ENCODE results near the gene CLMP.
"Not testable (repeated sequence)": the region's sequence is repeated elsewhere in the genome, so short reads cannot be mapped to it uniquely, and the experiment has no call there.

The CLMP gene

DNA sequence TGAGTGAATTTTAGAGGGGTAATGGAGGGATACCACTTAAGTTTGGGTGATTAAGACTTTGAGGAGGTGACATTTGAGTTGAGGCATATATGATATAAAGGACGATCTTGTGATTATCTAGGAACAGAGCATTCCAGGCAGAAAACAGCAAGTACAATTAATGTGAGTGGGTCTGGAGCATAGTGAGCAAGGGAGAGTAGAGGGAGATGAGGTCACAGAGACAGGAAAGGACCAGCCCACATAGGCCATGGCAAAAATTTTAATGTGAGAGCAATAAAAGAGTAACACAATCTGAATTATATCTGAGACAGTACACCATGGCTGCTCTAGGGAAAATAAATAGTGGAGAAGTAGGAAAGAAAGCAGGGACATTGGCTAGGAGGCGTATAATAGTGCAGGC is 118.6 kb downstream of the CLMP start:
- DNase-seq = no peak

DNA sequence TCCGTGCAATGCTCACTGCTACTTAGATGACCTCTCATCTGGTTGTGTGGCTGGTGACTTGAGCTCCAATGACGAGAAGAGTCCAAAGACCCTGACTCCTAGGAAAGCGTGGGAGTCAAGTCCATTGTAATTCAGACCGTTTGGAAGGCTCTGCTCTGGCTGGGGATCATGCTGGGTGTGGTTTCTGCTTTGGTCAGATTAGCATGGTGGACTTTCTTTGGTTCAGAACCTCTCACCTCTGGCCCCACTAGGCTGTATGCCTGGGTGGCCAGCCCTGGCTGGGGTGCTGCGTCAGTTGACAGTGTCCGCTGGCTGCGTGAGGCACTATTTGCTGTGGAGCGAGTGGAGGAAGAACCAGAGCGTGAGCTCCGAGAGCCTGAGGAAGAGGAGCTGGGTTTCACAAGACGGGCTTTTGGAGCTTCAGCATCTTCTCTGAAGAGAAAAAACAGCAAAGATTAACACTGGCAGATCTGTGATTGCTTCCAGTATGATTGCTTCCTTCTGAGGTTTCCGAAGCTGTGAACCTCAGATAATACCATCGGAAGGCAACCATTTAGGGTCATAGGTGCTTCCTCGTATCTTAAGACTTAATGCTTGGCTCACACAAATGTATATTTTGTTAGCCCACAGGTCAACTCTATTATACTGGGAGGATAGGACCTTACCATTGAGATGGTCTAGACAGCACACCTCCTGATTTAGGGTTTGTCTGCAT is 121.5 kb downstream of the CLMP start:
- DNase-seq = no peak

DNA sequence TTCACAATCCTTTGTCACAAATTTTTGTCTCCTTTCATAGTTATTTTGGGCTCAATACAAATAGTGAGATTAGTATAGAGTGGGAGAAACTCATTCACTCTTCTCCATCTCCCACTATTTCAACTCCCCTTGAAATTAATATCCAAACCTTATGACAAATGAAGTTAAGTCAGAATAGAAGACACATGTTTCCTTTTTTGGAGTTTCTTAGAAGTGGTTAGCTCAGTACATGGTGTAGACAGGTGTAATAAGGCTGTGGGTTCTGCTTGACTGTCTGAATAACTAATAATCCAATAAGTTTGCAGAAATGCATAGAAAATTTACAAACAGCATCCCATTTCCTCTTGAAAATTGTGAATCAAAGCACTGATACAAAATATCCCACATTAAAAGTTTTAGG is 122.3 kb downstream of the CLMP start:
- no peak for DNase-seq

DNA sequence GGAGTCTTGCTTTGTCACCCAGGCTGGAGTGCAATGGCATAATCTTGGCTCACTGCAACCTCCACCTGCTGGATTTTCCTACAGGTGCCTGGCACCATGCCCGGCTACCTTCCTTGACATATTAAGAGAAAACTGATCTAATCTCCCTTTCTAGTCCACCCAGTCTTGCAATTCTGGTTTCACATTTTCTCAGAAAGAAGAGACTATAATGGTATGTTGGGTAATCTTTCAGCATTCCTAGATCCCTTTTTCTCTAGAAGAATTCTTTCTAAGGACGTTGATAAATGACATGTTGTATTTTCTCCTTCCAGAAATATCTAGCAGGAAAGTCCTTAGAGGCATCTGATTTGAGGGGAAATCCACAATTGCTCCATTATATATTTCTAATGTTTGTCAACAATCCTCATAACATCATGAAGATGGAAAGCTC is 122.7 kb downstream of the CLMP start:
- DNase-seq = no peak

DNA sequence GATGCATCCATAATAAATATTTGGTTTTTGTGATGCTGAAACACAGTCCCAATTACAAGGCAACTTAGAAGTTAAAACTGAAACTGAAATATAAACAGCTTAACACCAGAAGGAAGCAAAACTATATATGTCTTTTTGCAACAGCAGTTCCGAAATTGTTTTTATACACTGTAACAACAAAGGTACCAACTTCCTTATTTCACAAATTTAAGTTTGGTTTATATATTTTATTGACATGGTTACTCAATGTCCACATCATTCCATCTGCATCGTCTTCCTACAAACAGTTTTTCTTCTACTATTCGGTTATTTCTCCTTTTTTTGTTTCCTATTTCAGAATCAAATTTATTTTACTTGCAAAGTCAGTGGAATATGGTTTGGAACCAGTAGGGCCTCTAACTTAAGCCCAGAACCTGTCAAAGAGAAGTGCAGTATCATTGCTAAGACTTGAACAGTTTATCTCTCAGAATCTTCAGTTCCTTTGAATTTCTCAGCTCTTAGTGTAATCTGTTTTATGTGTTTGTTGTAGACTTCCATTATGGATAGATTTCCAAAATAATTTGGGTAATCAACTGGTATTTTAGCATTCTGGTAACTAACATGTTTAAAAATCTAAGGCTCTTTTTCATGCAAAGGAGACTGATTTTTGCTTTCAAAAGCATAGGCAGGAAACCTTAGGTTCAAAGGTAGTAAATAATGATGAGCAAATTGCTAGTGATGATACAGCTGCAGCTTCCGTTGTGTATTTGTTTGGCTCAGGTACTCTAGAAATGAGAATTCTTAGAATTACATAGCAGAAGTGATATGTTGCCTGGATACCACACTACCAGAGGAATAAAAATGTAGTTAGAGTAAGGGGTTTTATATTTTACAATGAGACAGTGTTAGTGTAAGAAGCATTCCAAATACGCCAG is 124.9 kb downstream of the CLMP start:
- DNase-seq = no peak

DNA sequence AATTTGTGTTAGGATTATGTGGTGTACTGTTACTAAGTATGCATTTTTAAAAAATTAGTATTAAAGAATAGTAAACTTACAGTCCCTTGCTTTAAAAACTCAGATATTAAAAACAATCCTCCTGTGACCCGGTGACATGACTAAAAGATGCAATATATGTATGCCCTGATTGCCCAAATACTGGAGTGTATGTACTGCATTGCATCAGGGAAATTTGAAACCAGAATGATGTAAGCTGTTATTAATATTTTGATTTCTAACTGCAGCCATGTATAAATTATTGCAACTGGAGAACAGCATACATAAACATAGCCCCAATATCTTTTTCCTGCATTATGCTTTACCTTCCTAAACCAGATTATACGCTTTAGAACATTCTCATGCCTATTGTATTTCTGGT is 129.4 kb downstream of the CLMP start:
- DNase-seq = no peak

DNA sequence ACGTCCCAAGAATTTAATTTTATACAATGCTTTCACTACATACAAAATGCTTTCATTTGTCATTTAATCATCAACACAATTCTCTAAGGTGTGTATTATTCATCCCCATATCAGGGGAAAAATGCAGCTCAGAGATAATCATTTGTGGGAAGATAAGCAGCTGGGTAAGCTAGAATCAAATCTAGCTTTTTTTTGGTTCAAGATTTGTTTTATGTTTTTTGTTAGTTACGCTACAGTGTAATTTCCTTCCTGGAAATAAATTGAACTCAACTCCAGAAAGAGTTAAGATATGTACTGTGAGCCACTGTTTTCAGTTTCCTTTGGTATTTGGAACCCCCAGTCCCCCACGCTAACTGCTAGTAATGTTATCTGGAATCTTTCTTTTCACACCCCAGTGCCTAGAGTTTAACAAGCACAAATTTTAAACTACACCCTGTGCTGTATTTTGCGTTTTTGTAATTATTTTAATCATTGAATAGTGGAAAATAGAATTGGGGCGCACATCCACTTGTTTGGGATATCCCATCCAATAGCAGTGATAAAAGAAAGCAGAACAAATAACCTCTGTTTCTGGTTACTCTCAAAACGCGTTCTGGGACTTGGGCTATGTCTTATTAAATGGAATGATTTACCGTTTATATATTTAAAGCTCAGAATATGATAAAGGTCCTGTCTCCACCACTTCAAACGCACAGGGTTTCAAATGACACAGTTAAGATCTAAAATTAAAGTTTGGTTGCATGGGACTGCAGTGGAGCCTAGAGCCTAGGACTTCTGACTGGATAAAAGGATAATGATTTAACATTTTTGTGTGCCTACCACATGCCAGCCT is 131.0 kb downstream of the CLMP start:
- no peak for DNase-seq

DNA sequence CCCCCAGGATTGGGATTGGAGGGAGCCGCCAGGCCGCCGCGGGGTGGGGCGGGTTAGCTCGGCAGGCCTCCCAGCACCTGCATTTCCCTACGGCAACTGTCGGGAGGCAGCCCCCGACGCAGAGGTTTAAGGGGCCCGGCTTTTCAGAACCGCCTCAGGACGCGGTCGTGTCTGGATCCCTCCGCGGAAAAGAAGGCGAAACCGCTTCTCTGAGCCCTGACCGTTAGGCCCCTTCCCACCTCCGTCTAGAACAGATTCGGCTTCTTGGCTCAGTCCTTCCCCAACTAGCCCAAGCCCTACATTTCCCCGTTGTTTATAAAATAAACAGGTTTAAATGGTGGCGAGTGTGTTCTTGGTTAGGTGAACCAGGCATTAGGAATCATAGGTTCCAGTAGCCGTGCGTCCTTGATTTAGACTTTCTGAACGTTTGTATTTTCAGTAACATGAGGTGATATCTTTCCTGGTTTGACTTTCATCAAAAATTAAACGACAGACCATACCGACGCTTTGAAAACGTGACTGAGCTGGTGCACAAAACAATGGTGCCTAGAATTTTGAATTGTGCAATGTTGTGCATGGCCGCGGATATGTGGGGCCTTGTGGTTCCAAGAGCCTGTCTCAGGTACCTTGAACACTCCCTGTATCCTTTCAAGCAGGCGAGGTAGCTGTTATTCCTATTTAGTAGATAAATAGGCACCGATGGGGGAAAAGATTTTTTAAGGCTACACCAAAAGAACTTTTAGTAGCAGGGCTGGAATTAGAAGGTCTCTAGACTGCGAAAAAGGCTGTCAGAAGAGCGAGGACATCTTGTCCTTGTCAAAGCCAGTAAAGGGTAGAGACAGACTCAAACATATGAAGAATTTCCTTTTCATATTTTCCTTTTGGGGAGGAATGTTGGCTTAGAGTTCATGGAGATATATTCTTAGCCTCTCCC is 131.9 kb downstream of the CLMP start:
- DNase-seq = no peak

DNA sequence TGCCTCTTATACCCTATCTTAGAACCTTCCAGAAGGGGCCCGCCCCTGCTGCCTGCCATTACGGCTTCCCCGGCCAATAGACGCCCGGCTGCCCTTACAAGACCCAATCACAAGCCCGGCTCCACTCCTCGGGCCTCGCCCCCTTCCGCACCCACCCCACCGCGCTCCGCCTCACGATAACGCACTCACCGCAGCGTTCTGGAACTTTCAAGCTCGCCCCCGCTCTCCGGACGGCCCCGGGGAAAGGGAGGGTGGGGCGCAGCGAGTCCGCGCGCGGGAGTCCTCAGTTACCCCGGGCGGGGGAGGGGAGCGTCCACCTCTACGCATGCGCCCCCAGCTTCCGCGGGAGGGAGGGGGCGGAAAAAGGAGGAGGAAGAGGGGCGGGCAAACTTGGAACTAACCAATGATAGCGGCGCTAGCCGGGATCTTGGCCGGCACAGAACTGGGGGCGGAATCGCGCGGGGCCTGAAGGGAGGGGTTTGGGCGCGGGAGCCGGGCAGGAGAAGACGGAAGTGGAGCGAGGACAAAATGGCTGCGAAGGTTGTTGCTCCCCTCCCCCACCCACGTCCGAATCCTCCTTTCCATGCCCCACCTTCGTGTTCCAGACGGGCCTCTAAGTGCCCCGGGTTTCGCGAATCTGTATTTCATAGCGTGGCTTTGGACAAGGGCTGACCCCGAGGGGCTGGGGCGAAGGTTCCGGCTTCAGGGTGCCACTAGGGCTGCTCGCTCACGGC is 132.7 kb downstream of the CLMP start:
- DNase-seq = peak; percentile 99

DNA sequence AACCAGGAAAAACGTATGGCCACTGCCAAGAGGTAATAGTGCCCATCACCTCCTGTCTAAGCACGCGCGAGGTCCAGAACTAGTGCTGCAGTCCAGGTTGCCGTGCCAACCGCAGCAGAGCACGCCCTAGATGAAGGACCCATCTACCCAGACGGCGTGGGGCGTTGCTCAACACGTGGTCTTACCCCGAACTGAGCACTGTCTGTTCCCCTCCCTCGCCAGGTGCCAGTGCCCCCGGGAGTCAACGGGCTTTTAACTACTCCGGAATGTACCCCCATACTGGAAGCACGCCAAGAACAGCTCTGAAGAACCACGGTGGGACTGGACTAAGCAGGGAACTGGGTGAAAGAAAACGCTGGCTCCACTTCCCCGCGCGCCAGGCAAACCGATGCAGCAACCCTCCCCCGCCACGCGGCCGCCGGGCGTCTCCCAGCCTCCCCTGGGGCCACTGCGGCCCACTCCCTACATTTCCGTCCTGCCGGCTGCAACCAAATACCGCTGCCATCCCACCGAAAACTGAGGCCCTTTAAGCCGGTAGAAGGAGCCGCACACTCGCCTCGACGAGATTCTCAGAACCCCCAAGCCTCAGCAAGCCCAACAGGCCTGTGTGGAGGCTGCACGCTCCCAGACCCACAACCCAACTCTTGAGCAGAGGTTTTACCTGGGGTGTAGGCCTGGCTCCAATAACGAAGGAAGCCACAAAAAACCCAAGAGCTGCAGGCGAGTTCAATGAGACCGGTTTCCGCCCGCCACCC is 133.5 kb downstream of the CLMP start, which contains the start of gene HSPA8:
HSPA8 (minus strand) TSS at position 734 of the 755 bp plus-strand sequence. CDS start 812 bp downstream, outside the sequence.
- DNase-seq = peak; percentile 79

DNA sequence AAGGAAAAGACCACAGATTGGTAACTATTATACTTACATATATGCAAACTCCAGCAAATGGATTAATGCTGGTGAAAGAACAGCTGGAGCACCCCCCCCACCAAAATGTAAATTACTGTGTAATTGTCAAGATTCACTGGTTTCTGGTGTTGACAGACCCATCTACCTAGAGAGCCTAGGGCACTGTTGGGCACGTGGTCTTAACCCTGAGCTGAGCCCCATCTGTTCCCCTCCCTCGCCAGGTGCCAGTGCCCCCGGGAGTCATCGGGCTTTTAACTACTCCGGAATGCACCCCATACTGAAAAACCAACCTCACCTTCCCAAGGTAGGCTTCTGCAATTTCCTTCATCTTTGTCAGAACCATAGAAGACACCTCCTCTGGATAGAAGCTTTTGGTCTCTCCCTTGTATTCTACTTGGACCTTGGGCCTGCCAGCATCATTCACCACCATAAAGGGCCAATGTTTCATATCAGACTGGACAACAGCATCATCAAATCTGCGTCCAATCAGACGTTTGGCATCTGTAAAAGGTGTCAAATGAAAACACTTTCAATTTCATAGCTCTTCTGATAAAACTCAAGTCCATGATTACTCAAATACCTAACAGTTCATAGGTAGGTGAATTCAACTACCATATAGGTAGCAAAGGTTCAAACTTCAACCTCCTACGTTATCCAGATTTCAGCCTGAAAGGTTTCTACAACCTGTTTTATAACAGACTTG is 134.6 kb downstream of the CLMP start:
- DNase-seq = peak; percentile 52

DNA sequence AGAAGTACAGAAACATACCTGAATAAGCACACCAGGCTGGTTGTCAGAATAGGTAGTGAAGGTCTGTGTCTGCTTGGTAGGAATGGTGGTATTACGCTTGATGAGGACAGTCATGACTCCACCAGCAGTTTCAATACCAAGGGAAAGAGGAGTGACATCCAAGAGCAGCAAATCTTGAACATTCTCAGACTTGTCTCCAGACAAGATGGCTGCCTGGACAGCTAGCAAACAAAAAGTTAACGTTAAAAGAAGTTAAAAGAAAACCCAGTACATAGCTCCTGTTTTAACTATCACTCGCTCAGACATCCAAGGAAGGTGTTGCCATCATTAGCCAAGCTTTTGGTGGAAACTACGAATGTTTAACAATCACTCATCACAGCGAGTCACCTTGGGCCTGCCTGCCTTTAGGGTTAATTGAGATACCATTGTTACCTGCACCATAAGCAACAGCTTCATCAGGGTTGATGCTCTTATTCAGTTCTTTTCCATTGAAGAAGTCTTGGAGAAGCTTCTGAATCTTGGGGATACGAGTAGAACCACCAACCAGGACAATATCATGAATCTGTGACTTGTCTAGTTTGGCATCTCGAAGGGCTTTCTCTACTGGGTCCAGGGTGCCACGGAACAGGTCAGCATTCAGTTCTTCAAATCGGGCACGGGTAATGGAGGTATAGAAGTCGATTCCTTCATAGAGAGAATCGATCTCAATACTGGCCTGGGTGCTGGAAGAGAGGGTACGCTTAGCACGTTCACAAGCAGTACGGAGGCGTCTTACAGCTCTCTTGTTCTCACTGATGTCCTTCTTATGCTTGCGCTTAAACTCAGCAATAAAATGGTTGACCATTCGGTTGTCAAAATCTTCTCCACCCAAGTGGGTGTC is 135.8 kb downstream of the CLMP start:
- not testable (repeated sequence) for DNase-seq

DNA sequence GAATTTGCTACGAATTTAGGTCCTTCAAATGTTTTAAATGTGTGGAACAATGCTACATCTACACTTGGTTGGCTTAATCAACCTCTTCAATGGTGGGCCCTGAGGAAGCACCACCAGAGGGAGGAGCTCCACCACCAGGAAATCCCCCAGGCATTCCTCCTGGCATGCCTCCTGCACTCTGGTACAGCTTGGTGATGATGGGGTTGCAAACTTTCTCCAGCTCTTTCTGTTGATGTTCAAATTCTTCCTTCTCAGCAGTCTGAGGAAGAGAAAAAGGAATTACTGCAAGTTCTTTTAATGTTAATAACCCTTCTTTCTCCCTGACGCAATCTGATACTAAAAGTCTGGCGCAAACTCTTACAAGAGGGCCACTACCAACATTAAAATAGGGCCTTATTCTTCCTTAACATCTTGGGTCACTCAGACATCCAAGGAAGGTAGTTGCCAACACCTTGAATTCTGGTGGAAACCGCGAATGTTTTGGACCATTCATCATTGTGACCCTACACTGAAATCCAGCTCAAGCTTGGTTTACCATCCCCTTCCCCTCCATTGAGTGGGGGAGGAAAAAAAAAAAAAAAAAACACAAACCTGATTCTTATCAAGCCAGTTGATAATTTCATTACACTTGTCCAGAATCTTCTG is 137.3 kb downstream of the CLMP start:
- no peak for DNase-seq

DNA sequence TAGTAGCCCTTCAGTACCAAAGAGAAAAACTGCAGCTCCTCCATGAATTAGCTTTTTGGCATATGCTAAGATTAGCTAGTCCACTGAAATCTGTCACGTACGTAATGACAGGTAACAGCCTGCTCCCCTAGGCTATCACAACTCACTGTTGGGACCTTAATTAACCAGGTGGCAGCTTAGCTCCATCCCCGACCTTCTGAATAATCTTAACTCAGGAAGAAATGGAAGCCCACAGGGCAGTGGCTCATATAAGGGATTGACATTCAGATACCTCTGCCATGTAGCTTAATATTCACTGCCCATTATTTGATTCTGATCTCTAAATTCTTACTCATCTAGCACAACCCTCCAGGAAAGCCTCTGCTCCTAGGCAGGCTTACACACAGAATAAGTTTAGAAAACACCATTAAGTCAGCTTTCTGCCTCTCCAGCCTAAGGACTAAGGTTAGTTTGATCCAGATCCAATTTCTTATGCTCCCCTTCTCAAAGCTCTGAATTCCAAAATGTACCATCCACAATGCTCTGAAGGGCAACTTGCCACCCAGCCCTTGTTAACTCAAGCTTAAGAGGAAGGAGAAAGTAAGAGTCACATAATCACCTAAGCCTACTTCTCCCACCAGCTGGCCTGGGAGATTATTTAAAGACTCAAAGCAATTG is 138.1 kb downstream of the CLMP start:
- DNase-seq = no peak

DNA sequence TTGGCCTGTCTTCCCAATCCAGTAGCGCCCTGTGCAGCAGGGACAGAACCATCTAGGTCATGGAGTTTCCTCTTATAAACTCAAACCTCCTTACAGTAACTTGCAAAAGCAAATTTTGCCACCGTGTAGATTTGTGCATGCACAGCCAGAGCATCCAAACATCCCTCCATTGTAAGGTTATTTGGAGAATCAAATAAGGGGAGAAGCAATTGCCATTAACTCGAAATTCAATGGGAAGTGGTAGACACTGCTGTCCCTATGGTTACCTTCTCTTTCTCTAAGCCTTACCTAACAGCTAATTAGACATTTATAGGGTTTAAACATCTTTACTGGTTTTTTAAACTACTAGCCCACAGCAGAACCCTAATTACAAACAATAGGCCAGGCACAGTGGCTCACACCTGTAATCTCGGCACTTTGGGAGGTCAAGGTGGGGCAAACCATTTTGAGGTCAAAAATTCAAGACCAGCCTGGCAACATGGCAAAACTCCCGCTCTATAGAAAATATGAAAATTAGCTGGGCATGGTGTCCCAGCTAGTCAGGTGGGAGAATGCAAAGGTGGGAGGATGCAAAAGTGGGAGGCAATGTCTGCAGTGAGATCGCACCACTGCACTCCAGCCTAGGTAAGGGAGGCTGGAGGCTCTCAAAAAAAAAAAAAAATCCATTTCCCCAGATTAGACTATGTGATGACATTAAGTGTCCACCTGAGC is 139.7 kb downstream of the CLMP start:
- no peak for DNase-seq

DNA sequence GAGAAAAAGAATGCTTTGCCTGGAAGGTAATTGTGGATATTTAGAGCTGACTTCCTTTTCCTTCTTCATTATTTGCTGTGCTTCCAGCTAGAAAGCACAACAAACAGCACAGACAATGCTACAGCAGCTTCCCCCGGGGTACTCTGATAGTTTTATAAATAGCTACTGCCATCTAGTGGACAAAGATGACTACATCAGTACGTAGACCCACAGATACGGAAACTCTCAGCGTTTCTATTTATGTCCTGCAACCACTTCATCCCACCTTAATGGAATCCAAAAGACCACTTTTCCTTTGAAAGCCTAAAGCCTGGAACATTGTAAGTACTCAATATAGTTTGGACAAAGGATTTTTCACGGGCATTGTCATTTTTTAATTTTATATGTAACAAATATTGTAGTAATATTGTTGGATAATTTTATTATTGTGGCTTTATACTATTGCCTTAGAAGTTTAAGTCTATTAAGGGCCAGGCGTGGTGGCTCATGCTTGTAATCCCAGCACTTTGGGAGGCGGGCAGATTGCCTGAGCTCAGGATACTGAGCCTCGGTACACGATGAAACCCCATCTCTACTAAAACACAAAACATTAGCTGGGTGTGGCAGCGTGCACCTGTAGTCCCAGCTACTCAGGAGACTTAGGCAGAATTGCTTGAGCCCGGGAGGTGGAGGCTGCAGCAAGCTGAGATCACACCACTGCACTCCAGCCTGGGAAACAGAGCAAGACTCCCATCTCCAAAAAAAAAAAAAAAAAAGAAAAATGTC is 140.6 kb downstream of the CLMP start:
- DNase-seq = peak; percentile 51

Data from stimulated activated CD8-positive, alpha-beta memory T cell treated with anti-CD3 and anti-CD28 coated beads, Interleukin-4, amount 100 ng/mL, for 48 hours (primary cell).